Measurements from ENCODE around the gene COL9A2. TPM values are rescaled to one million over a fixed set of nuclear protein-coding genes. Genes with fewer than 3 reads are reported as not detected.

The COL9A2 gene
- total RNA-seq, 1 experiment from 2014 or later, result 0.23 TPM

DNA sequence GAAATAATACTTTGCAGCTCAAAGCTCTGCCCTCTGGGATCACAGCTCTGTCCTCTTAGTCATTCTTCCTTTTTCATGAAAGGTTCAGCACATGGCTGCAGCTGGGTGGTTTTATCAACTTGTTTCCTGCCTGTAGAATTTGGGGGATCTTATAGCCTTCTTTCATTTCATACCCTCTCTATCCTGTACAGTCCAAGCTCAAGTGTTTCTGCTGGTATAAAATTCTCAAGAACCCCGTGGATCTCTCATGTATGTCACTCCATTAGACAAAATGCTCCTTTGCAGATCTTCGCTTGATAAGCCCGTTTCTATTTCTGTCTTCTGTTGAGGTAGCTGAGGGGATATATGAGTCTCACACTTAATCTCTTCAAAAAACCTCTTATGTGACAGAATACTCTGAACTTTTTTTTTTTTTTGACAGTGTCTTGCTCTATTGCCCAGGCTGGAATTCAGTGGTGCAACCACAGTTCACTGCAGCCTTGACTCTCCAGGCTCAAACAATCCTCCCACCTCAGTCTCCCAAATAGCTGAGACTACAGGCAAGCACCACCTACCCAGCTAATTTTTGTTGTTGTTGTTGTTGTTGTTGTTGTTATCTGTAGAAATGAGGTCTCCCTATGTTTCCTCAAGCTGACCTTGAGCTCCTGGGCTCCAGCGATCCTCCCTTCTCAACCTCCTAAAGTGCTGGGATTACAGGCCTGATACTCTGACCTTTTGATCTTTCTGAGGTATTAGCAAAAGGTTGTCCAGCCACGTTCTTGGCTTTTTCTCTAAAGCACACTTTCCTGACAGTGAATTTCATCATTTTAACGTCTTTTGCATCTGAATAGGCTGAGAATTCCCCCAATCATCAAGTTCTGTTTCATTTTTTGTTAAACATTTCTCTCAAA, 24.6 kb upstream of the COL9A2 start:
- Histone ChIP-seq H3K9me3 (no peaks in the 10 kb centered on the region), H3K4me3 (ENCODE audit: low read depth, low read length) (no peak overlapping the region), H3K27me3 (replicated peaks; ENCODE audit: control insufficient read depth, insufficient read depth, low read length) (no peaks in the 10 kb centered on the region), H3K36me3 (ENCODE audit: control insufficient read depth, insufficient read depth, low read length) (no peaks in the 10 kb centered on the region), H3K4me1 (no peaks in the 10 kb centered on the region)
- TF ChIP-seq, protein P1, sequence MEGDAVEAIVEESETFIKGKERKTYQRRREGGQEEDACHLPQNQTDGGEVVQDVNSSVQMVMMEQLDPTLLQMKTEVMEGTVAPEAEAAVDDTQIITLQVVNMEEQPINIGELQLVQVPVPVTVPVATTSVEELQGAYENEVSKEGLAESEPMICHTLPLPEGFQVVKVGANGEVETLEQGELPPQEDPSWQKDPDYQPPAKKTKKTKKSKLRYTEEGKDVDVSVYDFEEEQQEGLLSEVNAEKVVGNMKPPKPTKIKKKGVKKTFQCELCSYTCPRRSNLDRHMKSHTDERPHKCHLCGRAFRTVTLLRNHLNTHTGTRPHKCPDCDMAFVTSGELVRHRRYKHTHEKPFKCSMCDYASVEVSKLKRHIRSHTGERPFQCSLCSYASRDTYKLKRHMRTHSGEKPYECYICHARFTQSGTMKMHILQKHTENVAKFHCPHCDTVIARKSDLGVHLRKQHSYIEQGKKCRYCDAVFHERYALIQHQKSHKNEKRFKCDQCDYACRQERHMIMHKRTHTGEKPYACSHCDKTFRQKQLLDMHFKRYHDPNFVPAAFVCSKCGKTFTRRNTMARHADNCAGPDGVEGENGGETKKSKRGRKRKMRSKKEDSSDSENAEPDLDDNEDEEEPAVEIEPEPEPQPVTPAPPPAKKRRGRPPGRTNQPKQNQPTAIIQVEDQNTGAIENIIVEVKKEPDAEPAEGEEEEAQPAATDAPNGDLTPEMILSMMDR (IDR thresholded peaks at IDR 0.05; ENCODE audit: insufficient read depth in 1 of 2, low read depth in 1 of 2, low read length in 1 of 2, severe bottlenecking in 1 of 2, unreplicated experiment in 1 of 2), result no peak
- peaks cover 8% of the 10 kb centered on the region for H3K4me1 Mint-ChIP-seq (ENCODE audit: low read depth, unreplicated experiment)
- no peak overlapping the region for H3K27ac Mint-ChIP-seq (ENCODE audit: unreplicated experiment)
- CTCF ChIA-PET, result interaction anchor here (0.6 kb wide), 2 partner anchors 32 to 745 kb away, joined by 3 to 5 read pairs; partner anchors contain the start of gene SMAP2
- DNase-seq, result no peak
- no peaks in the 10 kb centered on the region for H3K9me3 Mint-ChIP-seq (ENCODE audit: unreplicated experiment)
- no peaks in the 10 kb centered on the region for H3K27me3 Mint-ChIP-seq (ENCODE audit: insufficient read depth, unreplicated experiment)
- H3K4me3 Mint-ChIP-seq (ENCODE audit: unreplicated experiment), result no peak overlapping the region
- intact Hi-C loops (cut with micrococcal nuclease; ENCODE audit: unreplicated experiment), result no loop called here
- POLR2A ChIA-PET, result no interaction called here
- H3K36me3 Mint-ChIP-seq (ENCODE audit: insufficient read depth, unreplicated experiment), result peaks cover 6% of the 10 kb centered on the region
- BruUV-seq (replicated peaks), result no TSS peak

DNA sequence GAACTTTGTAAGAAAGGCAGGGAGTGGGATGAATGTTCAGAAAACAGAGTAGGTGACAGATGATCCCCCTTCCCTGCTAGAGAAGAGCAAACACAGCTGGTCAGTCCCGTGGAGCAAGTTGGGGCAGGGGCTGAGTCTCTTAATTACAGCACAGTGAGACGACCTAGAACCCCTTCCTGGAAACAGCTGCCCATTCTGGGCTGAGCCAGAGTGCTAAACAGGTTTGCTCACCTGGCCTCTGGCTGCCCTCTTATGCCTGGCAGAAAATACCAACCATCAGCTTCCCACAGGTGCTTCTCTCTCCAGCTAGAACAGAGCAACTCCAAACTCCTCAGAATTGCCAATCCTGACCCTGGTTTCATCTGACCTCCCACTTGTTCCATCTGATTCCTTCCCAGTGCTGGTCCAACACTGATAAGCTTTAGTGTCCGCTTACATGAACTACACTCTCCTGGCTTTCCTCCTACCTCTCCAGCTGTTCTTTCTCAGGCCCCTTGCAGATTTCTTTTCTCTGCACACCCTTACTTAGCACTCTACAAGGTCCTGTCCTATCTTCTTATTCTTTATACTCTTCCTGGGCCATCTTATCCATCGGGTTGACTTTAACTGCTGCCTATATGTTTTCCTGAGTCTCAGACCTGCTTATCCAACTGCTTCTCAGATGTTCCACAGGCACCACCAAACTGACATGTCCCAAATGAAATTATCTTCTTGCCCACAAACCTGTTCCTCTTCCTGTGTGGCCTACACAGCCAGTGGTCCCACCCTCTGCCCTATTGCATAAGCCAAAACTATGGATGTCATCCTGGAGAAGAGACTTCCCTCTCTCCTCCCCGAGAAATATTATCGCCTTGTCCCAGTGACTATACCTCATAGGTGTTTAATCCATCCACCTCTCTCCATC, 22.6 kb upstream of the COL9A2 start:
- no peaks in the 10 kb centered on the region for H3K4me1 ChIP-seq
- TF ChIP-seq, protein P1 (IDR thresholded peaks at IDR 0.05; ENCODE audit: insufficient read depth in 1 of 2, low read depth in 1 of 2, low read length in 1 of 2, severe bottlenecking in 1 of 2, unreplicated experiment in 1 of 2), result no peak
- peaks cover 6% of the 10 kb centered on the region for H3K36me3 Mint-ChIP-seq (ENCODE audit: insufficient read depth, unreplicated experiment)
- BruUV-seq (replicated peaks), result no TSS peak
- no peak for DNase-seq
- peak overlapping the region; percentile 1 for H3K4me3 Mint-ChIP-seq (ENCODE audit: unreplicated experiment)
- H3K27ac Mint-ChIP-seq (ENCODE audit: unreplicated experiment), result no peak overlapping the region
- no peaks in the 10 kb centered on the region for H3K27me3 Mint-ChIP-seq (ENCODE audit: insufficient read depth, unreplicated experiment)
- intact Hi-C loops (cut with micrococcal nuclease; ENCODE audit: unreplicated experiment), result no loop called here
- no peaks in the 10 kb centered on the region for H3K9me3 ChIP-seq
- H3K36me3 ChIP-seq (ENCODE audit: control insufficient read depth, insufficient read depth, low read length), result no peaks in the 10 kb centered on the region
- no peaks in the 10 kb centered on the region for H3K9me3 Mint-ChIP-seq (ENCODE audit: unreplicated experiment)
- peaks cover 8% of the 10 kb centered on the region for H3K4me1 Mint-ChIP-seq (ENCODE audit: low read depth, unreplicated experiment)
- POLR2A ChIA-PET, result interaction anchor here (0.6 kb wide), 1 partner anchor 320 kb away, joined by 5 read pairs; no protein-coding TSS in a partner anchor
- CTCF ChIA-PET, result interaction anchor here (0.8 to 2.7 kb wide), 12 partner anchors 23 to 302 kb away, joined by 3 to 29 read pairs (median 5); partner anchors contain the start of genes CAP1, RLF and SMAP2
- H3K4me3 ChIP-seq (ENCODE audit: low read depth, low read length), result no peak overlapping the region
- no peaks in the 10 kb centered on the region for H3K27me3 ChIP-seq (replicated peaks; ENCODE audit: control insufficient read depth, insufficient read depth, low read length)

All from Caco-2 (cell line).